BJ (cell line): ENCODE results near the gene NBR1. TPM values are rescaled to one million over a fixed set of nuclear protein-coding genes. Genes with fewer than 3 reads are reported as not detected.

Experiments
- CTCF ChIA-PET: fragments of 350-600 bp; formaldehyde crosslinking; extraction: SDS; loops from one replicate; lab custom pipeline; 2021; ENCODE audit warnings: antibody characterized with exemption, inconsistent platforms; lab: Yijun Ruan, JAX
- POLR2A ChIA-PET: fragments of 300-600 bp; sonication (Branson Sonifier 250); formaldehyde crosslinking; extraction: SDS; loops from one replicate; lab custom pipeline; 2021; ENCODE audit warnings: antibody characterized with exemption; lab: Charles Lee
- DNase-seq: peaks from one replicate; pipeline ENCODE4 v3.0.0-alpha.2; 2011; ENCODE audit warnings: low read depth
- H3K27me3 ChIP-seq: 2 replicates; pipeline ENCODE4 v1.6.0; 2011; ENCODE audit warnings: low read length; ENCODE audit not compliant: control insufficient read depth, insufficient read depth
- H3K36me3 ChIP-seq: 2 replicates; pipeline ENCODE4 v1.5.1; 2011; ENCODE audit warnings: low read length; ENCODE audit not compliant: control insufficient read depth, insufficient read depth
- H3K4me3 ChIP-seq: 2 replicates; pipeline ENCODE4 v1.5.1; 2011; ENCODE audit warnings: low read depth, mild to moderate bottlenecking, control low read depth, low read length
- polyA plus RNA-seq: library from polyadenylated mRNA; depleted of rRNA; stranded (reverse); fragments of >200 nt; gene quantifications from 2 replicates; pipeline ENCODE4 v1.2.3, GENCODE V29; 2011
- TF ChIP-seq, protein P1 (sequence below): IDR thresholded peaks from 2 replicates; pipeline ENCODE4 v1.5.1; 2011; ENCODE audit warnings: low read depth, mild to moderate bottlenecking, control low read depth, inconsistent platforms, low read length, moderate library complexity; ENCODE audit not compliant: insufficient read depth

The NBR1 gene
- polyA plus RNA-seq, 1 experiment, result 130 TPM

GRCh38 chr17:43216369-43216761, 45.4 kb downstream of the NBR1 start:
- H3K27me3 ChIP-seq, result no peaks in the 10 kb centered on the region
- DNase-seq, result no peak
- no peak overlapping the region for H3K4me3 ChIP-seq
- ChIA-PET CTCF (no interaction called here), POLR2A (no interaction called here)
- peaks cover 13% of the 10 kb centered on the region for H3K36me3 ChIP-seq
- TF ChIP-seq, protein P1, sequence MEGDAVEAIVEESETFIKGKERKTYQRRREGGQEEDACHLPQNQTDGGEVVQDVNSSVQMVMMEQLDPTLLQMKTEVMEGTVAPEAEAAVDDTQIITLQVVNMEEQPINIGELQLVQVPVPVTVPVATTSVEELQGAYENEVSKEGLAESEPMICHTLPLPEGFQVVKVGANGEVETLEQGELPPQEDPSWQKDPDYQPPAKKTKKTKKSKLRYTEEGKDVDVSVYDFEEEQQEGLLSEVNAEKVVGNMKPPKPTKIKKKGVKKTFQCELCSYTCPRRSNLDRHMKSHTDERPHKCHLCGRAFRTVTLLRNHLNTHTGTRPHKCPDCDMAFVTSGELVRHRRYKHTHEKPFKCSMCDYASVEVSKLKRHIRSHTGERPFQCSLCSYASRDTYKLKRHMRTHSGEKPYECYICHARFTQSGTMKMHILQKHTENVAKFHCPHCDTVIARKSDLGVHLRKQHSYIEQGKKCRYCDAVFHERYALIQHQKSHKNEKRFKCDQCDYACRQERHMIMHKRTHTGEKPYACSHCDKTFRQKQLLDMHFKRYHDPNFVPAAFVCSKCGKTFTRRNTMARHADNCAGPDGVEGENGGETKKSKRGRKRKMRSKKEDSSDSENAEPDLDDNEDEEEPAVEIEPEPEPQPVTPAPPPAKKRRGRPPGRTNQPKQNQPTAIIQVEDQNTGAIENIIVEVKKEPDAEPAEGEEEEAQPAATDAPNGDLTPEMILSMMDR, result no peak

GRCh38 chr17:43216762-43217613, 46.0 kb downstream of the NBR1 start:
- Histone ChIP-seq H3K27me3 (no peaks in the 10 kb centered on the region), H3K4me3 (no peak overlapping the region), H3K36me3 (peaks cover 13% of the 10 kb centered on the region)
- POLR2A ChIA-PET, result interaction anchor here (0.5 kb wide), 1 partner anchor 99 kb away, joined by 3 read pairs; no protein-coding TSS in a partner anchor
- DNase-seq, result no peak
- TF ChIP-seq, protein P1, result no peak
- CTCF ChIA-PET, result no interaction called here

GRCh38 chr17:43217614-43218087, 46.6 kb downstream of the NBR1 start:
- TF ChIP-seq, protein P1, result no peak
- Histone ChIP-seq H3K27me3 (no peaks in the 10 kb centered on the region), H3K4me3 (no peak overlapping the region), H3K36me3 (peaks cover 14% of the 10 kb centered on the region)
- no peak for DNase-seq
- ChIA-PET CTCF (no interaction called here), POLR2A (no interaction called here)

DNA sequence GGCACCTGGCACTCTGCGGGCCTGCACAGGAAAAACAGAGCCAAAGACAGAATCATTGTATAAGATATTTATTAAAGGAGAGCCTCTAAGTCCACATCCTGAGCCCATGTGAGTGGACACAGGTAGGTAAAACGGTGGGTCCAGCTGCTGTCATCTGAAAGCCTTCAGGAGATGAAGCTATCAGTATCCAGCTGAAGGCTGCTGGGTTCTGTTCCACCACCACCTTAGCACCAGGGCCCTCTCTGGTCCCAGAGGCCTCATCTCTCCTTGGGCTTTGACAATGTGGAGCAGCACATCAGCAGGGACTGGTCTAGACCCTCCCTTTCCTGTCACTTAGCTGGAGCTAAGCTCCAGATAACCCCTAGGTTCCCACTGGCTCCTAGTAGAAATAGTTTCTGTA, 48.0 kb downstream of the NBR1 start:
- TF ChIP-seq, protein P1, result no peak
- Histone ChIP-seq H3K36me3 (peaks cover 16% of the 10 kb centered on the region), H3K4me3 (no peak overlapping the region), H3K27me3 (no peaks in the 10 kb centered on the region)
- CTCF ChIA-PET, result no interaction called here
- POLR2A ChIA-PET, result interaction anchor here (1.0 kb wide), 1 partner anchor 99 kb away, joined by 5 read pairs; no protein-coding TSS in a partner anchor
- DNase-seq, result no peak

DNA sequence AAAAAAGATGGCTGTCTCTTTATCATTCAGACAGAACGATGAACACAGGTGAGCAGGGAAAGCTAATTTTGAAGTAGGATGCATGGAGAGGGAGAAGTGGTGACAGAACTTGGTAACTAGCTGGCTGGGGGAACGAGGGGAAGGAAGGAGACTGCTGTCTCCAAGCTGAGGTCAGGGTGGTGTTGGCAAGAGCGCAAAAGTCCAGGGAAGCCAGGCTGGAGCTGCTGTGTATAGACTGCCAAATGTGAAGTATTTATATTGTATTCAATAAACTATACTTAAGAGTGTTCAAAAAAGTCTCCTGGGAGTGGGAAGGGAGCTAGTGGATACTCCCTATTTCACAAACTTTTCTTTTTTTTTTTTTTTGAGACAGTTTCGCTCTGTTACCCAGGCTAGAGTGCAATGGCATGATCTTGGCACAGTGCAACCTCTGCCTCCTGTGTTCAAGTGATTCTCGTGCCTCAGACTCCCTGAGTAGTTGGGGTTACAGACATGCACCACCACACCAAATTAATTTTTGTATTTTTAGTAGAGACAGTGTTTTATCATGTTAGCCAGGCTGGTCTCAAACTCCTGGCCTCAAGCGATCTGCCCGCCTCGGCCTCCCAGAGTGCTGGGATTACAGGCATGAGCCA, 48.8 kb downstream of the NBR1 start:
- H3K36me3 ChIP-seq, result peaks cover 17% of the 10 kb centered on the region
- no peak for DNase-seq
- POLR2A ChIA-PET, result no interaction called here

More for the DNA sequence above, 48.8 kb downstream of the NBR1 start:
- Histone ChIP-seq H3K27me3 (no peaks in the 10 kb centered on the region), H3K4me3 (no peak overlapping the region)
- TF ChIP-seq, protein P1, result no peak
- CTCF ChIA-PET, result interaction anchor here (1.4 kb wide), 1 partner anchor 8 kb away, joined by 3 read pairs; the partner anchor contains the start of gene TMEM106A
